ENCODE measurements around the gene SNX2.
A peak's percentile ranks its signal among the peaks of the same experiment; 100 is the strongest.
"Not testable (repeated sequence)": the region's sequence is repeated elsewhere in the genome, so short reads cannot be mapped to it uniquely, and the experiment has no call there.

SNX2 gene

GRCh38 chr5:122844910-122845228 lies 70.0 kb downstream of the SNX2 start:
- no peak for DNase-seq (ENCODE audit: low read depth)
- H3K4me3 ChIP-seq (ENCODE audit: low read depth, low read length): peak overlapping the region; percentile 77
- in situ Hi-C loops (cut with HindIII; ENCODE audit: low sequenced_read_pairs): no loop called here
- TF ChIP-seq CTCF (IDR thresholded peaks at IDR 0.05; ENCODE audit: low read depth, low read length, missing control alignments): no peak

- H3K4me3 ChIP-seq (ENCODE audit: low read depth, low read length): peak within 1 kb of the TSS; percentile 77
- no peak for DNase-seq (ENCODE audit: low read depth)
- no peak for TF ChIP-seq CTCF (IDR thresholded peaks at IDR 0.05; ENCODE audit: low read depth, low read length, missing control alignments)
- in situ Hi-C loops (cut with HindIII; ENCODE audit: low sequenced_read_pairs): no loop called here
Measured at GRCh38 chr5:122845229-122846050, 70.6 kb downstream of the SNX2 start, which contains the start of gene SNX24. Gene SNX24, plus strand, starts transcription at chr5:122845613. Its CDS starts 21 bp downstream, at chr5:122845634.

- no peak for TF ChIP-seq CTCF (IDR thresholded peaks at IDR 0.05; ENCODE audit: low read depth, low read length, missing control alignments)
- no peak for DNase-seq (ENCODE audit: low read depth)
- H3K4me3 ChIP-seq (ENCODE audit: low read depth, low read length): peak overlapping the region; percentile 77
- in situ Hi-C loops (cut with HindIII; ENCODE audit: low sequenced_read_pairs): no loop called here
Measured at GRCh38 chr5:122846051-122846550, 71.2 kb downstream of the SNX2 start.

GRCh38 chr5:122847687-122848081 lies 72.8 kb downstream of the SNX2 start:
- H3K4me3 ChIP-seq (ENCODE audit: low read depth, low read length): no peak overlapping the region
- DNase-seq (ENCODE audit: low read depth): no peak
- in situ Hi-C loops (cut with HindIII; ENCODE audit: low sequenced_read_pairs): no loop called here
- no peak for TF ChIP-seq CTCF (IDR thresholded peaks at IDR 0.05; ENCODE audit: low read depth, low read length, missing control alignments)

GRCh38 chr5:122849771-122850170 lies 74.9 kb downstream of the SNX2 start:
- in situ Hi-C loops (cut with HindIII; ENCODE audit: low sequenced_read_pairs): no loop called here
- no peak for TF ChIP-seq CTCF (IDR thresholded peaks at IDR 0.05; ENCODE audit: low read depth, low read length, missing control alignments)
- H3K4me3 ChIP-seq (ENCODE audit: low read depth, low read length): no peak overlapping the region
- no peak for DNase-seq (ENCODE audit: low read depth)

- DNase-seq (ENCODE audit: low read depth); H3K4me3 ChIP-seq (ENCODE audit: low read depth, low read length); in situ Hi-C loops (cut with HindIII; ENCODE audit: low sequenced_read_pairs): not testable (repeated sequence)
Measured at GRCh38 chr5:122857538-122857937, 82.7 kb downstream of the SNX2 start.

- no peak for TF ChIP-seq CTCF (IDR thresholded peaks at IDR 0.05; ENCODE audit: low read depth, low read length, missing control alignments)
- no peak for DNase-seq (ENCODE audit: low read depth)
- H3K4me3 ChIP-seq (ENCODE audit: low read depth, low read length): no peak overlapping the region
- in situ Hi-C loops (cut with HindIII; ENCODE audit: low sequenced_read_pairs): no loop called here
Measured at GRCh38 chr5:122858451-122858850, 83.6 kb downstream of the SNX2 start.

All from astrocyte of the cerebellum (primary cell).